Forelimb muscle (tissue), 1 donor: ENCODE measurements around the gene ZNF570. TPM values are rescaled to one million over a fixed set of nuclear protein-coding genes. Genes with fewer than 3 reads are reported as not detected.
A peak's percentile ranks its signal among the peaks of the same experiment; 100 is the strongest.

Experiments
- DNase-seq: peaks from one replicate; pipeline ENCODE4 v3.0.0-alpha.2; 2013; ENCODE audit warnings: low read depth
- polyA plus RNA-seq: library from polyadenylated mRNA; unstranded; fragments of 120-200 nt; gene quantifications from one replicate; pipeline ENCODE4 v1.2.1, GENCODE V29; 2013; ENCODE audit not compliant: insufficient read length

Gene ZNF570
- polyA plus RNA-seq: 5.0 TPM

DNA sequence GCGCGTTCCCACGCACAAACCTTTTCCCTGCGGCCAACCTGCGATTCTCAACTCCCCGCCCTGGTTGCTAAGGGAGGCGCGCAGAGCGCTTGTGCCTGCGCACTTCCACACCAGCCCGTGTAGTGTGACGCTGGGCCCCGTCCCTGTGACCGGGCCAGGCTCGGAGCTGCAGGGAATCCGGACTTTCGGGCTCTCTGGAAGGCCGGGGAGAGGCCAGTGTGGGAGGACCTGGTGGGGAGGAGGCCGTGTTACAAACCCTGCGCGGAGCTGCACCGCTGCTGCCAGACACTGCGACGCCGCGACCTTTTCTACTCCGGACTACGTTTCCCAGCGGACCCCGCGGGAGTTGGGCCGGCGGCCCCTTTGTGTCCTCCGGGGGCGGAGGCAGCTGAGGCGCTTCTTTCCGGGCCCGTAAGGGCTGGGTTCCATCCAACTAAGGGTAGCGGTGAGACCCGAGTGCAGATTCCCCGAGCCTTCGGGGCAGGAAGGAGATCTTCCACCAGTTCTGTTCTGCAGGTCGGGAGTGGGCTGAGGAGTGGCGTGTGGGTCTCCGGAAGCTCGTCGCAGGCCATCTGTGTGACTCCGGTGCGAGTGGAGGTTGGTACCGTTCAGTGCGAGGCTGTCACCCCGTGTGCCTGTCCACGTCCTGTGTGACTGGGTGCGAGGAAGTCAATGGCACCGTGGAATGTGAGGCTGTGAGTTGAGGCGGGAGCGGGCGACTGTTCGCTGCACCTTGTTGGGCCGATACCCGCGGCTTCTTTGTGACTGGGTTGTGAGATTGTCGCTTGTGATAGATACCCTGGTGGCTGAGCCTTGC lies at the start of gene ZNF570:
ZNF570 (plus strand) TSS at position 396 of the 817 bp plus-strand sequence. CDS start 999 bp downstream, outside the sequence.
- no peak for DNase-seq

DNA sequence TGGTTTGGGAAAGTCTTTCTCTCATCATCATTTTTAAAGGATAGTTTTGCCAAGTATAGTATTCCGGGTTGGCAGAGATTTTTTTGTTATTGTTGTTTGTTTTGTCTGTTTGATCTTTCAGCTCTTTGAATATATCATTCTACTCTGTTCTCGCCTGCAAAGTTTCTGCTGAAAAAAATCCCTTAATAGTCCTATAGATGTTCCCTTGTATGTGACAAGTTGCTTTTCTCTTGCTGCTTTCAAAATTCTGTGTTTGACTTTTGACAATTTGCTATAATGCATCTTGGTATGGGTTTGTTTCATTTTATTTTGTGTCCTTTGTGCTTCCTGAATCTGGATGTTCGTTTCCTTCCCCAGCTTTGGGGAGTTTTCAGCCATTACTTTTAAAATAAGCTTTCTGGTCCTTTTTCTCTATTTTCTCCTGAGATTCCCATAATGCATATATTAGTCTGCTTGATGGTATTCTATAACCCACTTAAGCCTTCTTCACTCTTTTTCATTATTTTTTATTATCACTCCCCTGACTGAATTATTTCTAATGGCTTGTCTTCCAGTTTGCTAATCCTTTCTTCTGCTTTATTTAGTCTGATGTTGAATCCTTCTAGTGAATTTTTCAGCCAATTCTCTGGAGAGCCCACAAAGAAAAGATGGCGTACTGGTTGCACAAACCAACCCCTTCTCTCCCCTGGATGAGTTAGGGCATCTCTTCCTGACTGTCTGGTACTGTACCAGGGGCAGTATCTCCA lies 16.5 kb upstream of the ZNF570 start:
- DNase-seq: no peak

DNA sequence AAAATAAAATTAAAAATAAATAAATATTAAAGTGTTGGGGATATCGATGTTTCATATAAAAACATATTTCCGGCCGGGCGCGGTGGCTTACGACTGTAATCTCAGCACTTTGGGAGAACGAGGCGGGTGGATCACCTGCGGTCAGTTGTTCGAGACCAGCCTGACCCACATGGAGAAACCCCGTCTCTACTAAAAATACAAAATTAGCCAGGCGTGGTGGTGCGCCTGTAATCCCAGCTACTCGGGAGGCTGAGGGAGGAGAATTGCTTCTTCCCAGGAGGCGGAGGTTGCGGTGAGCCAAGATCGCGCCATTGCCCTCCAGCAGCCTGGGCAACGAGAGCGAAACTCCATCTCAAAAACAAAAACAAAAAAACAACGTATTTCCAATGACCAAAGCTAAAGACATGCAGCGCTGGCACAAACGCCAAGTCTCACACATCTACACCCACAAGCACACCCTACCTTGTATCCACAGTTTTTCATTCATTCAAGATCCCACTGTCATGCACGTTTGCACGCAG lies 2.8 kb upstream of the ZNF570 start:
- no peak for DNase-seq

DNA sequence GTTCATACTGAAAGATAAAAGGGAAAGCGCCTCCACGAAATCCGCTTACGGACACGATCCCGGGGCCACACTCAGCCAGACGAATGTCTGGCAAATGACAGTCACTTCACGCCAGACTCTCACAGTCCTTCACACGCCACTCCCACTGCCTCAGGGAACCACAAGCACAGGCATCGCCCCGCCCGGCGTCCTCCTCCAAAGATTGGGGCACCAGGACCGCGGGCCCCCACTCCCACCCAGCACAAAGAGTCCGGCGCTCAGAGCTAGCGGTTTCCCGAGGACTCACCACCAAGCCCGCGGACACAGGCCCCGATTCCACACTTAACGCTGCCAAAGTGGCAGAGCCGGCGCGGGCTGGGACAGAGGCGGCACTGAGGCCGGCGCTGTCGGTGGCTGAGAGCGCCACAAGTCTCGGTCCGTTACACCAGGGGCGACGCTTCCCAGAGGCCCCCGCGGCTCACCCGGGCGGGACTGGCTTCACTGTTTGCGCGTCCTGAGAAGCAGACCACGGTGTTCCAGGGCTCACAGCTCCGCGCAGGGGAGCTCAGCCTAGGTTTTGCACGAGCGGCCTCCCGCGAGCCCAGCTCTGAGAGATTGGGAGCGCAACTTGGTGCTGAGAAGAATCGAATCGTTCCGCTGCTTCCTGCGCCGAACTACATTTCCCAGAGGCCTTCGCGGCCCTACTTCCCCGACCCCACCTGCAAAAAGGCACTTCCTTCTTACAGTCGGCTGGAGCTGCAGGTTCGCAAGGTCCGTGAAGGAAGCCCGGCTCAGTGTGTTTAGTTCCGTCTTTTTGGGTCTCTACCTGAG lies 2.2 kb upstream of the ZNF570 start, which contains the start of gene ZNF569:
ZNF569 (minus strand) TSS at position 647 of the 810 bp plus-strand sequence. CDS start 22,523 bp downstream, outside the sequence.
- peak; percentile 91 for DNase-seq

DNA sequence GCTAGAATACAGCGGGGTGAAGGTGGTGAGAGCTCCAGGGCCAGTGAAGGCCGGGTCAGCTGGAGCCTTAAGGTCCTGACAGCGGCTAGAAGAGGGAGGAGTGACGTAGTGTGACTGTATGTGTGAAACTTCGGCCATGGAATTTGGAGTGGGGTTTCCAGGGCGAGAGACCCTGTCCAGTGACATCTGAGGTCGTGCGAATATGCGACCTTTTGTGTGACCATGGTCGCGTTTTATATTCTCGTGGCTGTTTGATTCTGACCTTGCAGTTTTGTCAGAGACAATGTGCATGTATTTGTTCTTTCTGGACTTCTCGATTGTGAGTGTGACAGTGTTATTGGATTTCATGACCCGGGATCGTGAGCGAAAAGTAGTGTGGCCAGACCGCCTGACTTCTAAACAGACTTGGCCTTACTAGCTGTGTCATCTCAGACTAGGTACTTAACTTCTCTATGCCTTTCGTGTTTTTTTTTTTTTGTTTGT lies 1.5 kb upstream of the ZNF570 start:
- DNase-seq: no peak

DNA sequence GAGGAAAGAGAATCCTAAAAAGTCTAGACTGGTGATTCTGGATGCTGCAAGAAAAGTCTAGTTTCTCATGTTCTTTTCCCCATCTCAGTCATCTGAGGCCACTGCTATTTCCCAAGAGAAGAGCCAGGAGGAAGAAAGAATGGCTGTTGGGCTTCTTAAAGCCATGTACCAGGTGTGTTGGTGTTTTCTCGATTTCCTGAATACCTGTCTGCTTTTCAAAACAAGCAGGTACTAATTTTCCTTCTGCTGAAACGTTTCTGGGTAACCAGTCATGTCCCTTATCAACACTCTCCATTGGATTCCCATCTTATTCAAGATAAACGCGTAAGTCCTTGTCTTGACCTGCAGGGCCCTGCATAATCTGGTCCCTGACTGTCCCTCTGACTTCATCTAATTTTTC lies 1.1 kb downstream of the ZNF570 start:
- DNase-seq: no peak

DNA sequence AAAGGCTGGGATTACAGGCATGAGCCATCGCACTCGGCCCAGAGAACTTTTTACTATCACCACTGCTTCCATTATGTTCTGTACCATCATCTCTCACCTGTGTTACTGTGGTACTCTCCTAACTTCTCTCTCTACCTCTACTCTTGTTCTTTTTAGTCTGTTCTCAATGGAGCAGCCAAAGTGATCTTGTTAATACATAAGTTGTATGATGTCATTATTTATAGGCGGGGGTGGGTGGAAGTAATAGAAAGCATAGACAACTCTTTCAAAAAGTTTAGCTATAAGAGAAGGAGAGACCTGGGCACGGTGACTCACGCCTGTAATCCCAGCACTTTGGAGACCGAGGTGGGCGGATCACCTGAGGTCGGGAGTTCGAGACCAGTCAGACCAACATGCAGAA lies 3.0 kb downstream of the ZNF570 start:
- DNase-seq: no peak

DNA sequence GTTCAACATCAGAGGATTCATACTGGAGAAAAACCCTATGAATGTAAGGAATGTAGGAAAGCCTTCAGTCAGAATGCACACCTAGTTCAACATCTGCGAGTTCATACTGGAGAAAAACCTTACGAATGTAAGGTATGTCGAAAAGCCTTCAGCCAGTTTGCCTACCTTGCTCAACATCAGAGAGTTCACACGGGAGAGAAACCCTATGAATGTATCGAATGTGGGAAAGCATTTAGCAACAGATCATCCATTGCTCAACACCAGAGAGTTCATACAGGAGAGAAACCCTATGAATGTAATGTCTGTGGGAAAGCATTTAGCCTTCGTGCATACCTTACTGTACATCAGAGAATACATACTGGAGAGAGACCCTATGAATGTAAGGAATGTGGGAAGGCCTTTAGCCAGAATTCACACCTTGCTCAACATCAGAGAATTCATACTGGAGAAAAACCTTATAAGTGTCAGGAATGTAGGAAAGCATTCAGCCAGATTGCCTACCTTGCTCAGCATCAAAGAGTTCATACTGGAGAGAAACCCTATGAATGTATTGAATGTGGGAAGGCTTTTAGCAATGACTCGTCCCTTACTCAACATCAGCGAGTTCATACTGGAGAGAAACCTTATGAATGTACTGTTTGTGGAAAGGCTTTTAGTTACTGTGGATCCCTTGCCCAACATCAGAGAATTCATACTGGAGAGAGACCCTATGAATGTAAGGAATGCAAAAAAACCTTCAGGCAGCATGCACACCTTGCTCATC lies 15.4 kb downstream of the ZNF570 start:
- DNase-seq: no peak

DNA sequence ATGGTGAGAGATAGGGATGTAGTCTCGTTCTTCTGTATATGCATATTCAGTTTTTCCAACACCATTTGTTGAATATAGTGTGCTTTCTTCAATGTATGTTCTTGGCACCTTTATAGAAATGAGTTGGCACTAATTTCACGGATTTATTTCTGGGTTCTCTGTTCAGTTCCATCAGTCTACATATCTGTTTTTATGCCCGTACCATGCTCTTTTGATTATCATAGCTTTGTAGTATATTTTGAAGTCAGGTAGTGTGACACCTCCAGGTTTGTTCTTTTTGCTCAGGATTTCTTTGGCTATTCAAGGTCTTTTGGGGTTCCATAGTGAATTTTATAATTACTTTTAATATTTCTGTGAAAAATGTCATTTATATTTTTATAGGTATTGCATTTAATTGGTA lies 23.1 kb downstream of the ZNF570 start:
- no peak for DNase-seq

DNA sequence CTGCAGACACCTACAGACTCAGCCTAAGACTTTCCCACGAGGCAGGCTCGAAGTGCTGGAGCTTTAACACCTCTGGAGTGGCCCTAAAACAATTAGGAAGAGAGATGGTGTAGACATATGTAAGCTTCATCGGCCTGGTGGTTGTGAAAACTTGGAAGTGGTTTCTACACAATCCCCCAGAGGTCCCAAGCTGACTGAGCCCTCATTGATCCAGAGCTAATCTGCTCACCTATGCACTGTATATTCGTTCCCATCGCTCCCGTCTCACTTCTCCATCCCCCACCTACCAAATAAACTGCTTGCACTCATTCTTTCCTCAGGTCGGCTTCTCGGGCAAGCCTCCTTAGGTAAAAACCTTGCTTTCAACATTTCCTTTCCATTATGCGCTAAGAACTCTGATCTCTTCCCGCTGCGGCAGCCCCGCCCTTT lies 36.8 kb downstream of the ZNF570 start:
- DNase-seq: no peak

DNA sequence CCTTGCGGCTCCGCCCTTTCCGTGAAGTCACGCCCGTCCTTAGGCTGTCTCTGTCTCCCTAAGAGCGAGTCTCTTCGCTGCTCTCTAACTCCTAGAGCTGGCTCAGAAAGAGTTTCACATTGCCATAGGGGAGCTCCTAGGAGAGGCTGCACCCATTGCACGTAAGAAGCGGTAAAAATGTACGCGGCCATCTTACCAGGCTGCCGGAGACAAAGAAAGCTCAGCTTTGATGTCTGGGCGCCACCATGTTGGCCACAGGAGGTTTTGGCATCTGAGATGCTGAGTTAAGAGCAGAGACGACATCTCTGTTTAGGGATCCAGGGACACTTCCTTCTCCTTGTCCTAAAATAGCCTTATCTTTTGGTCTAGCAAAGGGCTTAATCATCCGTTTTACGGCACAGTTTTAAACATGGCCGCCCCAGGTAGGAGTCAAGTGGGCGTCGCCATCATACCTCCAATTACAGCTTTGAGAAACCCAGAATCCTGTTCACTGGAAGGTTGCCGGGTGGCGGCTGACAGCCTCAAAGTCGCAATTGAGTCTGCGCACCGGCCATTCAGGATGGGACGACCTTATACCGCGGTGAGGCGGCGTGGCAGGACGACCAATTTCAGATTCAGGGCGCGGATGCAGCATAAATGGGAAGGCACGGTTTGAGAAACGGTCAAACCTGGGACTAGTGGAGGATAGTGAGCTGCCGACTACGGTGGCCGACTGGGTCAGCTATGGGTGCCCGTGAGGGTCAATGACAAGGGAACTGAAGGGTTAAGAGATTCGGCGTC lies 37.4 kb downstream of the ZNF570 start, which contains the start of gene ZNF793:
ZNF793 (plus strand) TSS at position 553 of the 780 bp plus-strand sequence. CDS start 16,501 bp downstream, outside the sequence.
- DNase-seq: peak; percentile 65

DNA sequence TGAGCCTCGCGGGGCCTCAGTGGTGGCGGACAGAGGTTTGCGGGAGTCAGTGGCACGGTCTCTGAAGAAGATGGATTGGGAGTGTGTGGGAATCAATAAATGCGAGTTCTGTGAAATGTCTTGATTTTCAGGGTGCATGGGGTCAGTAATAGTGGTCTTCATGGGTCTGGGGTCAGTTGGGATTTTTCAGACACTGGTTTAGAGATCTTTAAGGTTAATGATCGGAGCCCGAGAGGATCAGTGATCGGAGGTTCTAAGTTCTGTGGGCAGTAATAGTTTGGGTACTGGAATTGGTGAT lies 38.0 kb downstream of the ZNF570 start:
- no peak for DNase-seq

DNA sequence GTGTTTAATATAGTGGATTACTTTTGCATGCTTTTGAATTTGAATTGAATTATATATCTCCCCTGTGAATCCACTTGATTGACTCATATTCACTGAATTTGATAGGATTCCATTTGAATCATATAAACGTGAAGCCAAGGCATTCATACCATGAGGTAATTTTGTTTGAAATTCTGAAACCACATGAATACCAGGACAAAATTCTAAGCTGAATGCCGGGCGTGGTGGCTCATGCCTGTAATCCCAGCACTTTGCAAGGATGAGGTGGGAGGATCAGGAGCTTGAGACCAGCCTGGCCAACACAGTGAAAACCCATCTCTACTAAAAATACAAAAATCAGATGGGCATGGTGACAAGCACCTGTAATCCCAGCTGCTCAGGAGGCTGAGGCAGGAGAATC lies 42.0 kb downstream of the ZNF570 start:
- no peak for DNase-seq

DNA sequence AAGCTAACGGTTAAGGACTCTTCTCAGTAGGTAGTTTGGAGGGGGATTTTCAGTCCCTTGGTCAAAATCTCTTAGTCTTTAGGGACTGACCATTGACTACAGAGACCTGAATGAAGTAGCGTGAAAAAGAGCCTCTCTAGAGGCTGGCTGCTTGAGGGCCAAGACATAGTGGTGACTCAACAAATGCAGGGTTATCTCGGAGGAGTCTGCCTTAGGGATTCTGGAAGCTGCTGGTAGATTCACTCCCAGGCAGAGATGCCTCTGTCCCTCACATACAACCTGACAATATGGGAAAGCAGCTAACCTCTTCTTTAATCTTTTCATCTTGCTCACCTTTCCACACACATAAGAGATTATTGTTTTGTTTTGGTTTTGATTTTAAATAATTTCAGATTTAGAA lies 42.7 kb downstream of the ZNF570 start:
- DNase-seq: no peak

DNA sequence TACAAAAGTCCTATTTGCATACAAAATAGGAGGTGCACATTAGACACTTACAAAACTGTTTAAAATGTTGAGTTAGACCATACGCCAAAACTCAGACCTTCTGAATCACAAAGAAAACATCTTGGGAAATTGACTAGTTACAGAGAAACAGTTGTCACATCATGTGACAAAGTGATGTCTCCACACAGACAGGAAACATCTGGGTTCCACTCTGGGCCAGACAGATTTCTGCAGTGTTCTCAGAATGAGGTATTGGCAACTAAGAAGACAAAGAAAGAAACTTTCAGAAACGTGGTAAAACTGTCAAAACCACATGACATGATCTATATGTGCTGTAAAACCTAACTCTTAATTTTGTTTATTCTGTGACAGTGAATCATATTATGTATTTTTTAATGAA lies 44.2 kb downstream of the ZNF570 start:
- DNase-seq: no peak

DNA sequence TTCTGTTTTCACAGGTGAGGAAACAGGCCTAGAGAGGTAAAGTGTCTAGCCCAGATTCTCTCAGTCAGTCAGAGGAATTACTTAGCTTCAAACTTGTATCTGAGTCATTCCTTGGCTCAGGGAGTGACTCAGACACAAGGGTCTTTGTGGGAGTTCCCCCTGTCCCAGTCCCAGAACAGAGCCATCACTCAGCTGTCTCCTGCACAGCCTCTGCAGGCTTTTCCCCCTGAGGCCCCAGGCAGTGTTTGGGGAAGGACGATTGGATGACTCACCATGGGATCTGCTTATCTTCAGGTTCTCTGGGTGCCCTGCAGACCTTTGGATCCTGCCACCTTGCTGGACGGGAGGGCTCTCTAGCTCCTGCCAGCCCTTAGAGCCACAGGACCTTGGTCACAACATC lies 50.7 kb downstream of the ZNF570 start:
- DNase-seq: no peak

DNA sequence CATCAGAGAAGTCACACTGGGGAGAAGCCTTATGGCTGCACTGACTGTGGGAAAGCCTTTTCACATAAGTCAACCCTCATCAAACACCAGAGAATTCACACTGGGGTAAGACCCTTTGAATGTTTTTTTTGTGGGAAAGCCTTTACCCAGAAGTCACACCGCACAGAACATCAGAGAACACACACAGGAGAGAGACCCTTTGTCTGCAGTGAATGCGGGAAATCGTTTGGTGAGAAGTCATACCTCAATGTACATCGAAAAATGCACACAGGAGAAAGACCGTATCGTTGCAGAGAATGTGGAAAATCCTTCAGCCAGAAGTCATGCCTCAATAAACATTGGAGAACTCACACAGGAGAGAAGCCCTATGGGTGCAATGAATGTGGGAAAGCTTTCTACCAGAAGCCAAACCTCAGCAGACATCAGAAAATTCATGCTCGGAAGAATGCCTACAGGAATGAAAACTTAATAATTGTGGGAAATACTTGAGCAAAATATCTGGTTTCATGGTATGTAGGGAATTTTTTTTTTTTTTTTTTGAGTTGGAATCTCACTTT lies 68.3 kb downstream of the ZNF570 start:
- no peak for DNase-seq
